Activated CD4-positive, alpha-beta T cell treated with anti-CD3 and anti-CD28 coated beads, Interleukin-2, amount 50 U/mL, for 1 hour (primary cell): Measurements from ENCODE around the gene PCMTD2.

Experiments used
- DNase-seq: peaks from one replicate; pipeline ENCODE4 v3.0.0-alpha.2; 2020

The PCMTD2 gene

DNA sequence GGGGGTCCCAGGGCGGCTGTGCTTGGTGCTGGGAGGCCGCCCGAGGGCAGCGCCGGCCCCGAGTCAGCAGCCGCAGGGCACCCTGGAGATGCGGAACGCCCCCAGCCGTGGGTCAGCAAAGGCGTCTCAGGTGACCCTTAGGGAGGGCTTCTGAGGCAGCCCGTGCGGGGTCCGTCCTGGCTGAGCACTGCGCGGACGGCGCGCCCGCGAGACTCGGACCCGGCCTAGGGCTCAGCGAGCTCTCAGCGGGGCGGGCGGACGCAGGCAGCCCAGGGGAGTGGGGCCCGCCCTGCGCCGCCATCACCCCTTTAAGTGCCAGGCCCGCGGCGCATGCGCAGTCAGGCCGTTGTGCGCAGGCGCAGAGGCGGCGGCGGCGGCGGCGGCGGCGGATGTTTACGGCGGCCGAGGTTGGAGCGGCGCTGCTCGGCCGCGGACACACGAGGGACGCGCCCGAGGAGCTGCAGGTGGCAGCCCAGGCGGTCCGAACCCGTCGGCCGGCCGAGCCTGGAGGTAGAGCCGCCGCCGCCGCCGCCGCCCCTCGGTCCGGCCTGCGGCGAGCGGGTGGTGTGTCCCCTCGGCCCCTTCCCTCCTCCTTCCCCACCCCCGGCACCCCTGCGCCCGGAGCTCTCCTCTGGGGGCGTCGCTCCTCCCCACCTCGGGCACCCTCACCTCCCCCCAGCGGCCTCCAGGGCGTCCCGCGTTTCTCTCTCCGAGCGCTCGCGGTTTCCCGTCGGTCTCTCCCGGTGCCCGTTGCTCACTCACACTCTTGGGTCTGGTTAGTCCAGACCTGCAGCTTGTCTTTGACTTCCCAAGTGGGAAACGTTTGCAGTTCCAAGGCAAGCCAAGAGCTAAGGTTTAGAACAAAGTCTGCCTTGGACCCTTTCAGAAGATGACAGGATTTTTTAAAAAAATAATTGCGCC lies at the start of gene PCMTD2:
PCMTD2 (plus strand) TSS at position 388 of the 921 bp plus-strand sequence. CDS start 4,218 bp downstream, outside the sequence.
- peak; percentile 79 for DNase-seq

DNA sequence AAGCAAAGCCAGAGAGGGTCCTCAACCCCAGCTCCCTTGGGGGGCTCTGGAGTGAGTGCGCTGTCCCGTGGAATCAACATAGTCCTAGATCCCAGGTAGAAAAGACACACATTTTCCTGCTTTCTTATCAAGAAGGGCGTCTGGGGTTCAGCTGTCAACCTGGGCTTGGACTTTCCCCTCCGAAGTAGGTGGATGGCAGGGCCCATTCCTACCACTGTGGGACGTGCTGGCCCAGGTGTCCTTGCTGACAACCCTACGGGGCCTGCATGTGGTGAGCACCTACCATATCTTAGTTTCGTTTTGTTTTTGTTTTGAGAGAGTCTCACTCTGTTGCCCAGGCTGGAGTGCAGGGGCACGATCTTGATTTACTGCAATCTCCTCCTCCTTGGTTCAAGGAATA lies 48.9 kb upstream of the PCMTD2 start:
- DNase-seq: no peak

DNA sequence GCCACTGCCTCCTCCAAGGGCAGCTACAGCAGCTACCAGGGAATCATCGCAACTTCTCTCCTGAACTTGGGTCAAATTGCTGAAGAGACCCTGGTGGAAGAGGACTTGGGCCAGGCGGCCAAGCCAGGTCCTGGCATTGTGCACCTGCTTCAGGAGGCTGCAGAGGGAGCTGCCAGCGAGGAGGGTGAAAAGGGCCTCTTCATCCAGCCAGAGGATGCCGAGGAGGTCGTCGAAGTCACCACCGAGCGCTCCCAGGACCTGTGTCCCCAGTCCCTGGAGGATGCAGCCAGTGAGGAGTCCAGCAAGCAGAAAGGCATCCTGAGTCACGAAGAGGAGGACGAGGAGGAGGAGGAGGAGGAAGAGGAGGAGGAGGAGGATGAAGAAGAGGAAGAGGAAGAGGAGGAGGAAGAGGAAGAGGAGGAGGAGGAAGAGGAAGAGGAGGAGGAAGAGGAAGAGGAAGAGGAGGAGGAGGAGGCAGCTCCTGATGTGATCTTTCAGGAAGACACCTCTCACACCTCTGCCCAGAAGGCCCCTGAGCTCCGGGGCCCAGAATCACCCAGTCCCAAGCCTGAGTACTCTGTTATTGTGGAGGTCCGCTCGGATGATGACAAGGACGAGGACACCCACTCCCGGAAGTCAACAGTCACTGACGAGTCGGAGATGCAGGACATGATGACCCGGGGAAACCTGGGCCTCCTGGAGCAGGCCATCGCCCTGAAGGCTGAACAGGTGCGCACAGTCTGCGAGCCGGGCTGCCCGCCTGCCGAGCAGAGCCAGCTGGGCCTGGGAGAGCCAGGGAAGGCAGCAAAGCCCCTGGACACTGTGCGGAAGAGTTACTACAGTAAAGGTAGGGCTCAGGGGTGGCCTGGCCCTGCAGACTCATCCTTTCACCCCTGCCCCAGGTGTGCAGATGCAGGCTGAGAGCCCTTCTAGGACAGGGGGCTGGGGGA lies 47.6 kb upstream of the PCMTD2 start:
- DNase-seq: no peak

DNA sequence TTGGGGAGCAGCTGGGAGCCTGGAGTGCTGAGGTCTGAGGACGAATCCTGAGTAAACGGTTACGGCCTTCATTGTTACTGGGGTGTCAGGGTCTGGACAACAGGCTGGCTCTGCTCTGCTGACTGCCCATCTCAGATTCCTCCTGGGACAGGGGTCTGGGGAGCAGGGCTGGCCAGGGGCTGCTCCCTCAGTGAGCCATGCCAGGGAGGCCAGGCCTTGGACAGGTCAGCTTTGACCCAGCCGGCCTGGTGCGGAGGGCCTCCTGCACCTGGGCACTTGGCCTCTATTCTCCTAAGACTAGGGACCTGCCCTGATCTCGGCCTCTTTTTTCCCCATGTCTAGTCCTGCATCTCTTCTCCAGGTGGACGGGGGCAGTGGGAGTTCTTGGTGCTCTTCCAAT lies 46.4 kb upstream of the PCMTD2 start:
- no peak for DNase-seq

DNA sequence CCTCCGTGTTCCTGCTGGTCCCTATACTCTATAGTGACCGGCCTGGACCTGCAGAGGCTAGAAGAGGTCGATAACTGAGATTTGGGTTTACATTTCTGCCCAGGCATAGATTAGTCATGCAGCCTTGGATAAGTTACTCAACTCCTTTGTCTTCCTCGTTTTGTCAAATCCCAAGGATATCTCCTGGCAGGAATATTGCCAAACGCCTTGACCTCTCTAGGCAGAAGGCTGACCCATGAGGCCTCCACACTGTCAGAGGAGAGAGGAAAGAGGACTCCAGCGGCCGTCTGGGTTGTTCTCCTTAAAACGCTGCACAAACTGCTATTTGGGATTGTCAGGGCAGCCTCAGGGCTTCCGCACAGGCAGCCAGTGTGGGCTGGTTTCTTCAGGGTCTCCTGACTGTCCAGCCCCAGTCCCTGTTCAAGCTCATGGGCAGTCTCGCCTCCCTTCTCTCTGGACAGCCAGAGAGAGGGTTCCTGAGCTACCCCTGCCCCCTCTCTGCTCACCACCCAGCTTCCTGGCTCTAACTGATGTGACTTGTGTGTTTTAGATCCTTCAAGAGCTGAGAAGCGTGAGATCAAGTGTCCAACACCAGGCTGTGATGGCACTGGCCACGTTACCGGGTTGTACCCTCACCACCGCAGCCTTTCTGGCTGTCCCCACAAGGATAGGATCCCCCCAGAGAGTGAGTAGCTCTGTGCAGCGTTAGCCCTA lies 44.7 kb upstream of the PCMTD2 start:
- DNase-seq: no peak

DNA sequence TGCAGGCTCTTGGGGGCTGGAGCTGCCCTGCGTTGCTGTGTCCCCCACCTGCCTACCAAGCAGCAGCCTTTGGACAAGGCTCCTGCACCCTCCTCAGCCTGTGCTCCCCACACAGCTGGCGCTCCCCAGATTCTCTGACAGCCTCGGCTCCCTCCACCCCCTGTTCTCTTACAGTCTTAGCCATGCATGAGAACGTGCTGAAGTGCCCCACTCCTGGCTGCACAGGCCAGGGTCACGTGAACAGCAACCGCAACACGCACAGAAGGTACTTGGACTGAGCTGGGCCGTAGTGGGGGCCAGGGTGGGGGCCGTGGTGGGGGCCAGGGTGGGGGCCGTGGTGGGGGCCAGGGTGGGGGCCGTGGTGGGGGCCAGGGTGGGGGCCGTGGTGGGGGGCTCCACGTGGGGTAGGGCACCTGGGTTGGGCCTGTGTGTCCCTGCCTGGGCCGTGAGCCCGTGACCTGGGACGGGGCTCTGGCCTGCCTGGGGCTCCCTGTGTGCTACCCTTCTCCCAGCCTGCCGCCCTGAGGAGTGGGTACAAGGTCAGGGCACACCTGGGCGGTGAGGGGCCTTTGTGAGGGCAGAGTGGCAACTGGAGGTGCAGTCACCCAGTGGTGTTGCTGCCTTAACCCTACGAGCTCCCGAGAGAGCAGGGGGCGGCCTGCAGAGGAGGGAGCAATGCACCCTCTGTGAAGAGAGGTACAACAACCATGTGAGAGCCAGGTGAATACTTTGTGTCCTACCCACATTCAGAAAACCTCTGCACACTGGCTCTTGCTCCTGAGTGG lies 43.5 kb upstream of the PCMTD2 start:
- DNase-seq: no peak

DNA sequence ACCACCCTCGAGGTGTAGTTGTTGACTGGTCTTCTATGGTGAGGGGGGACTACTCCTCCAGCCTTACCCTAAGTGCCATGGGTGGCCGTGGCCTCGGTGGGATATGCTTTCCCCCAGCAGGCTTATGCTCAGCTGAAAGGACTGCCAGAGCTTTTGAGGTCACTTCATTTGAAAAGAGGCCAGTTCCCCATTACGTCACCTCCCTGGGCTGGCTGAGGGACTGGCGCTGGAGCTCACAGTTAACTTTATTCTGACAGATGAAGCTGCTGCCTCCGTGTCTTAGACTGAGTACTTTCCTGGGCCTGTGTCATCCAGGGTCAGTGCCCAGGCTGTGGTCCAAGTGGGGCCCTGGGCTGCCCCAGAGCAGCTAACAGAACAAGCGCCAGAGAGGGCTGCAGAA lies 42.8 kb upstream of the PCMTD2 start:
- DNase-seq: no peak

DNA sequence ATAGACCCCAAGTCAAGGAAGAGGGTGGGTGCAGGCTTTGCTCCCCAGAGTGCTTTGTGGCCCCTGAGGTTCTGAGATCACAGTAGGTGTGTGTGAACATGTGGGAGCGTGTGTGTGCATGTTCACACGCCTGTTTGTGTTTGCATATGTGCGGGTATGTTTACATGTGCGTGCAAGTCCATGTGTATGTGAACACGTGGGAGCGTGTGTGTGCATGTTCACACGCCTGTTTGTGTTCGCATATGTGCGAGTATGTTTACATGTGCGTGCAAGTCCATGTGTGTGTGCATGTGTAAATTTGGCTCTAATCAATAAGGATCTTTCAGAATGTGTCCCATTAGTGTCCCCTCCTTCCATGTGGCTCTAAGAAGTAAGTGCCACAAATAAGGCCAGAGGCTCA lies 41.4 kb upstream of the PCMTD2 start:
- DNase-seq: no peak

DNA sequence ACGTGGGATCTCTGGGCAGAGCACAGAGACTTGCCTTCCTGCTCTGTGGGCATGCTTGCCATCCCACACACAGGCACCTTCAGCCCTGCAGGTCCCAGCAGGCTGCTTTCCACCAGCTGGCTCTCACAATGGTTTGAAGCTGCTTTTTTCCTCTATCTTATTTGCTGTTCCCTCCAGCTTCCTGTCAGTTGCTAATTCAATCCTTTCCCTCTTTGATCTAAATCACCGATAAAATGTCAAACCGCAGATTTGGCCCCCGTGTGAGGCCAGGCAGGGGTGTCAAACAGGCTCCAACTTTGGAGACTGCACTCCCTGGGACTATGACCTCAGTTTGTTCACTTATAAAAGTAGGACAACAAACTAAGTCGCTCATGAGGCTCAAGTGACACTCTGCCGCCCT lies 40.6 kb upstream of the PCMTD2 start:
- no peak for DNase-seq

DNA sequence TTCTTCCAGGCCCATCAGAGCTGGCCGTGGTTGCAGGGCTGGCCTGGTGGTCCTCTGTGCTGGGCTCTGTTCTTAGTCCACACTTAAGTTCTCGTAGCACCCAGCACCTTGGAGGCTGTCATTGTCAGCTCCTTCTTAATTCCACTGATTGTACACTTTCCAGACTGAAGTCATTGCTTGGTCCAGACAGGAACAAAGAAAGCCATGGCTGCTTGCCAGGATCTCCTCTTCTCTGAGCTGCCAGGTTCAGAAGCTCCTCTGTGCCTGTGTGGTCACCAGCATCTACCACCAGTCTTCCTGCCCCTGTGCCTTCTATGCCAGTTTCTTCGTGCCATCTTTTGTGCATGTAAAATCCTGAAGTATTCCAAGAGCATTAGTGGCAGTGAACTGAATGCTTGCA lies 39.5 kb upstream of the PCMTD2 start:
- DNase-seq: no peak

DNA sequence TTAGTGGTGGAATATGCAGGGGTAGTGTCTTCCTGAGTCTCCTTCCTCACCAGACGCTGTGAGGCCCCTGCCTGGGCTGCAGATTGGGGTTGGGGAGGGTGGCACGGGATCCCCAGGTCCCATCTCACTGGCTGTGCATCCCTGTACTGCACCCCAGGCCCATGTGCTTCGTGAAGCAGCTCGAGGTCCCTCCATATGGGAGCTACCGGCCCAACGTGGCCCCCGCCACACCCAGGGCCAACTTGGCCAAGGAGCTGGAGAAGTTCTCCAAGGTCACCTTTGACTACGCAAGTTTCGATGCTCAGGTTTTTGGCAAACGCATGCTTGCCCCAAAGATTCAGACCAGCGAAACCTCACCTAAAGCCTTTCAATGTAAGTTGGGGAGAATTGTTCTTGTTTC lies 38.6 kb upstream of the PCMTD2 start:
- DNase-seq: no peak

DNA sequence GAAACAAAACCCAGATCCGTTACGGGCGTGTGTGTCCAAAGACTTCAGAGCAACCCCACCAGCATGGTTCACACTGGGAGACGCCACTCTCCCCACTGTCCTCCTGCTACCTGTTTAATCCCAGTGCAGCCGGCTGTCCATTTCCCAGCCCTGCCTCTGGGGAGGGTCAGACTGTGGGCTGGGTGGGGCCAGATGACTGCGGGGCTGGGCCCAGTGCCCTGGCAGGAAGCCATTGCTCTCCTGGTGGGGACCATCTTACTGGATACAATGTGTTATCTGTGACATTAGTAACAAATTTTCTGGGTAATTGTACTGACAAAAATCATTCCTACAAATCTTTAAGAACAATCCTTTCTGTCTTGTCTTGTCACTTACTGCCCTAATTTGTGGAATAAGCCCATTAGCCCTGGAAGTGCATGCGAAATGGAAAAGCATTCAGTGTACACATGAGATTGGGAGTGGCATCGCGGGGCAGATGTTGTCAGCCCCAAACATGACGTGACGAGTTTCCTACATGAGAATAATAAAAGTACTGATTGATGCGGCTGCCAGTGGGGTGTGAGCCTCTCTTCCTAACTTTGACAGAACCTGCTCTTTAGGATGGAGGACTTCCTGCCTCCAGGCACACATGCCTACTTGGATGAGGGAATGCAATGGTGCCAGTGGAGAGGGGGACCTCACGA lies 37.9 kb upstream of the PCMTD2 start:
- no peak for DNase-seq

DNA sequence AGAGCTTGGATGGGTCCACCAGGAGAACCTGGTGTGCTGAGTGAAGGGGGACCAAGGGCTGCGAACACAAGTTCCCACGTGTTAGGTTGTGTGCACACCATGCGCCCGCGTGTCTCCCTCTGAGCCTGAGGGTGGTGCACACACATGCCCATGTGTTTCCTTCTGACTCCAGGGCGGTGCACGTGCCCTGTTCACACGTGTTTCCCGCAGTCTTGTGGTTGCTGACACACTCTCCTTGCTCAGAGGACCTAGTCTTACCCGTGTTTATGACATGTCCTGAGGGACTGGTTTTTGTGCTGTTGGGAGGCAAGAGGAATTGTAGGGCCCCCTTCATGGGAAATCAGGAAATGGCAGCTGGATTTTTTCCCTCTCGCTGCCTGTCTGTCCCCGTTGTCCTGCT lies 36.3 kb upstream of the PCMTD2 start:
- no peak for DNase-seq

DNA sequence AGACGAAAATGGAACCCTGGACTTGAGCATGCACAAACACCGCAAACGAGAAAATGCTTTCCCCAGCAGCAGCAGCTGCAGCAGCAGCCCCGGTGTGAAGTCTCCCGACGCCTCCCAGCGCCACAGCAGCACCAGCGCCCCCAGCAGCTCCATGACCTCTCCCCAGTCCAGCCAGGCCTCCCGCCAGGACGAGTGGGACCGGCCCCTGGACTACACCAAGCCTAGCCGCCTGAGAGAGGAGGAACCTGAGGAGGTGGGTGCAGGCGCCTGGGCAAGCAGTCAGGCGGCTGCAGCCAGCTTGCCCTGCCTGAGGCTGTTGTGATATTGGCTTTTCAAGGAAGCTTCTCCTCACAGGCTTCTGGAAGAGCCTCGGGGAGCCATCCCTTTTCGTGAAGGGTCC lies 35.8 kb upstream of the PCMTD2 start:
- no peak for DNase-seq

DNA sequence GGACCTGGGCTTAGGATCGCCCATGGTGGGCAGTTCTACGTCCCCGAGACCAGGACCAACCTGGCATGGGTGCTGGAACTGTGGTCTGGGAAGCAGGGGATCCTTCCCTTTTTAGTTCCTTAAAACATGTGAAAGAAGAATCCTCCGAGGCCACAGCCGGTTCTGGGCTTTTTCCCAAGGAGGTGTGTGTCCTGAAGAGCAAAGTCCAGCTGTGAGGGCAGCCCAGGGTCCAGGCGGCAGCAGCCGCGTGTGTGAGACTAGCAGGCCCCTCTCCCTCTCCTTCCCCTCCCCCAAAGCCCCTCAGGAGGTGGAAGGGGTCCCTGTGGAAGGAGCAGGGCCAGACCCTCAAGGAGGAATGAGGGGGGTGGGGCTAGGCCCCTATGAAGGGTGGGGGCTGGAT lies 35.1 kb upstream of the PCMTD2 start:
- DNase-seq: no peak

DNA sequence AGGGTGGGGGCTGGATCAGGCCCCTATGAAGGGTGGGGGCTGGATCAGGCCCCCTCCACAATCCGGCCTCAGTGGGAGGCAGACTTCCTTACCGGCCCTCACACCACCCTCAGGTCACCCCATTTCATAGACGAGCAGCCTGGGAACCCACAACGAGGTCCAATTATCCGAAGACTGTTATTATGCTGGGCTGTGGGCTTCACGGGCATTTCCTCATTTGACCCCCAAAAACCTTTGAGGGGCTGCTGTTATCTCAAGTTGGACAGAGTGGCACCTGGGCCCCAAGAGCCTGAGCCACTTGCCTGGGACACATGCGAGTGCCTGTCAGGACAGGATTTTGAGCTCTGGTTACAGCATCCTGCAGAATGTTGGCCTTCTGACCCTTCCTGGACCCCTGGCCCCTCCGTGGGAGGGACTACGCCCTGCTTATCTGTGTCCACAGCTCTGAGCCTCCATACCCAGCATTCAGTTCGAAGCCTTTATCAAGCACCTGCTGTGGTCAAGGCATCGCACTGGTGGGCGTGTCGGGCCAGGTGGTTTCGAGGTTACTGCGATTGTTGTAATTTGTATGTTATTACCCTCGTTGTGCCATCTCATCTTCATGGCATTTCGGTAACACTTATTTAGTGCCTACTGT lies 34.5 kb upstream of the PCMTD2 start:
- DNase-seq: no peak

DNA sequence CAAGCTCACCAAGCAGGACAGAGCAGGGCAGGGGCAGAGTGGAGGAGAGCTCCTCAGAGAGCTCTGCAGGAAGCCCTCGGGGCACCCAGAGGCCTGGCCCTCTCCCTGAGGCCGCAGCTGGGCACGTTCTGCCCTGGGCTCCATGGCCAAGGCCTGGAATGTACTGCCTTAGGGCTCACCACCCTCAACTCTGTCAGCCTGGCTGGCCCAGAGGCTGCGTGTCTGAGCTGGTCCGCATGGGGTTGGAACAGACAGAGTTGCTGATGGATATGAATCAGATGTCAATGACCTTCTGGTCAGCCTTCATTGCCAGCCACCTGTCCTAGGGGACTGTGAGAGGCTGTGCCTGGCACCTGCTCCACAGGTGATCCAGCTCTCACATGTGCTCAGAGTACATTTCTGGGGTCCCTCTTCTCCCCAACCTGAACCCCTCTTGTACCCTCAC lies 33.2 kb upstream of the PCMTD2 start:
- no peak for DNase-seq

DNA sequence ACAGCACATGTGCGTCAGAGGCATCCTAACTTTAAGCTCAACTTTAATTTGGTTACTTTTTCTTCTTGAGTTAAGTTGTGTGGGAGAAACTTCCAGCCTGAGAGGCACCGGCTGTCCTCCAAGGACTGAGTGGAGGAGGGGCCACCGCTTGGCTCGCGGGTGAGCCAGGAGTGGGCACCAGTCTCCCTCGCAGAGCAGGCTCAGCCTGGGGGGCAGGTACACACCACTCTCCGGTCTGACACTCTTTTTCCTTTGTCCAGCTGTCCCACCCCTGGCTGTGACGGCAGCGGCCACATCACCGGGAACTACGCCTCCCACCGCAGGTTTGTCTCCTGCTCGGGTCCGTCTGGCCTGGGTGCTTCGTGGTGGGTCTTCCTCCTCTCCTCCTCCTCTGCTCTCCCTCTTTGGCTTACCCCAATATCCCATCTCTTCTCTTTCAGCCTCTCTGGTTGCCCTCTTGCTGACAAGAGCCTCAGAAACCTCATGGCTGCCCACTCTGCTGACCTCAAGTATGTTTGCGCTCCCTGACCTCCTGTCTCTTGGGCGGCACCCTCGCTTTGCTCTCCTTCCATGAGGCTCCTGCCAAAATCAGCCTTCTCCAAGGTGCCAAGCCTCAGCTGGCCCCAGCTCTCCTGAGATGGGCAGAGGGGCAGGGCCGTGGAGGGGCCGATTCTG lies 32.6 kb upstream of the PCMTD2 start:
- DNase-seq: no peak

DNA sequence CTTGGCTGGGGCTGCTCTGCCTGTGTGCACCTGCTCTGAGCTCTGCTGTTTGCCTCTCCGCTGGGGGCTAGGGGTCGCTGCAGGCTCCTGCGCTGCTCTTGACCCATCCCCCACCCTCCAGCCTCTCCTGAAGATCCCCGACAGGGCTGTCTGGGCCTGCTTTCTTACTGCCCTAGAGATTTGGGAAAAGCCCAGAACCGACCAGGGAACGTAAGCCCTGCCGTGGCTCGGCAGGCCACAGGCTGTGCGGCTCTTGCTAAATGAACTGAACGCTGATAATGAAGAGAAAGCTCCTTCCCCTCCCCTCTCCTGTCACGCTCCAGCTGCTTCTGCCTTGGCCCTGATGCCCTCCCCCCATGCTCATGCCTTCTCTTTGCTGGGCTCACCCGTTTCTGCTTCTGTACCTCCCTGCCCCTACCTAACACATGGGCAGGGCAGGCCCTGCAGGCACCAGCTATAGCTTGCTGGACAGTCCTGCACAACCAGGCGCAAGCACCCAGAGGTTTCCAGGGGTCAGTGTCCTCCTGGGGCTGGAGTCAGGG lies 32.0 kb upstream of the PCMTD2 start:
- no peak for DNase-seq
